Uterus (tissue), 4 donors: ENCODE data around the gene TIMM44. TPM values are rescaled to one million over a fixed set of nuclear protein-coding genes. Genes with fewer than 3 reads are reported as not detected.
"Not testable (repeated sequence)": the region's sequence is repeated elsewhere in the genome, so short reads cannot be mapped to it uniquely, and the experiment has no call there.

Source experiments
- DNase-seq, 2 donors: peaks; one replicate each; pipeline ENCODE4 v3.0.0-alpha.2; 2019 to 2020
- H3K27ac ChIP-seq, 2 donors: fragments of 200-600 bp; sonication (generic); 1 replicate in 1 of 2; 2 replicates in 1 of 2; pipeline ENCODE4 v1.5.1; 2016 to 2018
- H3K27me3 ChIP-seq, 2 donors: fragments of 200-600 bp; sonication (generic); one replicate each; pipeline ENCODE4 v1.5.1; 2018 to 2019; ENCODE audit warnings: control low read depth in 1 of 2
- H3K36me3 ChIP-seq, 2 donors: fragments of 200-600 bp; sonication (generic); one replicate each; pipeline ENCODE4 v1.5.1; 2019; ENCODE audit warnings: control low read depth in 1 of 2
- H3K4me1 ChIP-seq, 2 donors: fragments of 200-600 bp; sonication (generic); one replicate each; pipeline ENCODE4 v1.5.1; 2018 to 2019; ENCODE audit warnings: control low read depth in 1 of 2
- H3K4me3 ChIP-seq, 2 donors: fragments of 200-600 bp; sonication (generic); 1 replicate in 1 of 2; 2 replicates in 1 of 2; pipeline ENCODE4 v1.5.1; 2018 to 2019; ENCODE audit warnings: mild to moderate bottlenecking in 1 of 2
- H3K9me3 ChIP-seq, 2 donors: fragments of 200-600 bp; sonication (generic); one replicate each; pipeline ENCODE4 v1.5.1; 2019; ENCODE audit warnings: control low read depth in 1 of 2
- CTCF ChIP-seq, 4 experiments: fragments of 200-600 bp in 2 of 4; fragments of 450-650 bp in 2 of 4; sonication (generic) in 2 of 4; IDR thresholded peaks; one replicate each; pipeline ENCODE4 v1.5.1; 2016 to 2019; ENCODE audit warnings: antibody characterized with exemption in 4 of 4, mild to moderate bottlenecking in 2 of 4, moderate library complexity in 1 of 4
- POLR2A ChIP-seq, 2 donors: fragments of 450-650 bp; IDR thresholded peaks; one replicate each; pipeline ENCODE4 v1.6.1; 2016; ENCODE audit warnings: antibody characterized with exemption in 2 of 2, mild to moderate bottlenecking in 1 of 2, moderate library complexity in 1 of 2
- intact Hi-C: fragments of 100-400 bp; cut with DNase I; formaldehyde crosslinking; loops from one replicate; pipeline ENCODE4 v1.15.1; 2023; ENCODE audit warnings: low total_unique reads
- total RNA-seq, 4 donors: library from RNA; depleted of rRNA in 3 of 4; stranded (reverse); fragments of >200 nt in 3 of 4; gene quantifications; one replicate each; pipeline versions ENCODE4 v1.1.0 to v1.2.4, GENCODE V29; 2014 to 2023
- donor health status: DM: yes; HTN: yes; CAD: no.

The TIMM44 gene
- total RNA-seq, 4 donors from 2014 or later, result 41.1 to 117 (median 62.9) TPM

- Histone ChIP-seq H3K4me3 (peak overlapping the region; percentile 66 to 70), H3K27ac (peak overlapping the region; percentile 92 to 99), H3K27me3 (peaks cover 4 to 7% of the 10 kb centered on the region in 2 donors), H3K9me3 (no peaks in the 10 kb centered on the region), H3K4me1 (peaks cover 19 to 44% of the 10 kb centered on the region in 2 donors), H3K36me3 (no peaks in the 10 kb centered on the region)
- intact Hi-C loops, result no loop called here
- TF ChIP-seq POLR2A (IDR thresholded peaks at IDR 0.05), result peak; percentile 64 to 77
- TF ChIP-seq CTCF (IDR thresholded peaks at IDR 0.05), result no peak
- peak; percentile 99 to 100 for DNase-seq
Measured at GRCh38 chr19:7920519-7921301, 22.8 kb downstream of the TIMM44 start.

- H3K36me3 ChIP-seq, result no peaks in the 10 kb centered on the region
- peak within 1 kb of the TSS; percentile 66 to 70 for H3K4me3 ChIP-seq
- H3K9me3 ChIP-seq, result no peaks in the 10 kb centered on the region
- DNase-seq, result peak; percentile 96 to 98
- intact Hi-C loops, result no loop called here
- peak in 2 of 4 experiments; percentile 8 to 30 for TF ChIP-seq CTCF (IDR thresholded peaks at IDR 0.05)
- TF ChIP-seq POLR2A (IDR thresholded peaks at IDR 0.05), result peak in 1 of 2 donors; percentile 73
- H3K4me1 ChIP-seq, result peaks cover 19 to 43% of the 10 kb centered on the region in 2 donors
- peak within 1 kb of the TSS; percentile 92 to 99 for H3K27ac ChIP-seq
- peaks cover 6 to 7% of the 10 kb centered on the region in 2 donors for H3K27me3 ChIP-seq
Measured at GRCh38 chr19:7919610-7920518, 23.6 kb downstream of the TIMM44 start, which contains the start of gene SNAPC2. Gene SNAPC2, plus strand, starts transcription at chr19:7920338. Its CDS starts 29 bp downstream, at chr19:7920367.

- peaks cover 6 to 7% of the 10 kb centered on the region in 2 donors for H3K27me3 ChIP-seq
- peaks cover 19 to 38% of the 10 kb centered on the region in 2 donors for H3K4me1 ChIP-seq
- no peak for DNase-seq
Measured at GRCh38 chr19:7918615-7919421, 24.6 kb downstream of the TIMM44 start.

GRCh38 chr19:7918062-7918614 lies 25.3 kb downstream of the TIMM44 start:
- Histone ChIP-seq H3K27ac (peak overlapping the region in 1 of 2 donors; percentile 60), H3K4me3 (peak overlapping the region in 1 of 2 donors; percentile 20), H3K4me1 (peaks cover 19 to 38% of the 10 kb centered on the region in 2 donors)
- H3K36me3 ChIP-seq, H3K9me3 ChIP-seq, DNase-seq, H3K27me3 ChIP-seq, intact Hi-C loops: not testable (repeated sequence)

More at GRCh38 chr19:7918615-7919421, 24.6 kb downstream of the TIMM44 start:
- TF ChIP-seq CTCF (IDR thresholded peaks at IDR 0.05) (no peak), POLR2A (IDR thresholded peaks at IDR 0.05) (no peak)
- H3K4me3 ChIP-seq, result no peak overlapping the region
- no peaks in the 10 kb centered on the region for H3K9me3 ChIP-seq
- intact Hi-C loops, result no loop called here
- no peaks in the 10 kb centered on the region for H3K36me3 ChIP-seq
- no peak overlapping the region for H3K27ac ChIP-seq
